ENCODE measurements around the gene TNFRSF12A. TPM values are rescaled to one million over a fixed set of nuclear protein-coding genes. Genes with fewer than 3 reads are reported as not detected.

Gene TNFRSF12A
- total and polyA plus RNA-seq, 9 of the 15 experiments (the other 6 are each of a cell fraction or from before 2014, with no cell fraction given) = 0.41 to 61.8 (median 26.5) TPM

DNA sequence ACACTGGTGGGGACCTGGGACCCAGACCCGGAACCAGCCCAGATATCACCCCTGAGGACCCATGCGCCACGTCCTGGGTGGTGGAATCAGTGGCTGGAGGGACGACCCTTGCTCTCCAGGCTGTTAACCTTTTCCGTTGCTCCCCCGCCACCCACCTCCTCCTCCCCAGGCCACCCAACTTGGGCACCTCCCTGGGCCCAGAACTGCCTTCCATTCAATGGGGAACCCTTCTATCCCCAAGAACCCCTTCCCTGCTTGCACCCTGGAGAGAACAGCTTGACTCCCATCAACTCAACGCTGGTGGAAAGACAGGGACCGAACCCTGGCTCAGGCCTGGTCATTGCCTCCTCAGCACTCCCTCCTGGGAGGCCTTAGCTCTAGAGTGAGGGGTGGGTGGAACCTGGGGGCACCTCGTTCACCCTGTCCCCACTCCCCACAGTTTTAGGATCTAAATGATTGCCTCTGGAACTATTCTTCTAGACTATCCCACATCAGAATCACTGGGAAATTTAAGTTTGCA lies 39.6 kb downstream of the TNFRSF12A start (continued):
- TF ChIP-seq ZNF589 (CRISPR knock-in tag; IDR thresholded peaks at IDR 0.05; ENCODE audit: low read depth) = no peak
- TF ChIP-seq SETDB1 (IDR thresholded peaks at IDR 0.05; ENCODE audit: low read length) = no peak
- no peak for TF ChIP-seq ZNF253 (CRISPR knock-in tag; conservative IDR thresholded peaks at IDR 0.05)
- TF ChIP-seq MEIS2 (IDR thresholded peaks at IDR 0.05; ENCODE audit: partially characterized antibody) = no peak
- TF ChIP-seq, protein P1, sequence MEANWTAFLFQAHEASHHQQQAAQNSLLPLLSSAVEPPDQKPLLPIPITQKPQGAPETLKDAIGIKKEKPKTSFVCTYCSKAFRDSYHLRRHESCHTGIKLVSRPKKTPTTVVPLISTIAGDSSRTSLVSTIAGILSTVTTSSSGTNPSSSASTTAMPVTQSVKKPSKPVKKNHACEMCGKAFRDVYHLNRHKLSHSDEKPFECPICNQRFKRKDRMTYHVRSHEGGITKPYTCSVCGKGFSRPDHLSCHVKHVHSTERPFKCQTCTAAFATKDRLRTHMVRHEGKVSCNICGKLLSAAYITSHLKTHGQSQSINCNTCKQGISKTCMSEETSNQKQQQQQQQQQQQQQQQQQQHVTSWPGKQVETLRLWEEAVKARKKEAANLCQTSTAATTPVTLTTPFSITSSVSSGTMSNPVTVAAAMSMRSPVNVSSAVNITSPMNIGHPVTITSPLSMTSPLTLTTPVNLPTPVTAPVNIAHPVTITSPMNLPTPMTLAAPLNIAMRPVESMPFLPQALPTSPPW (CRISPR knock-in tag; IDR thresholded peaks at IDR 0.05) = no peak
- TF ChIP-seq NFRKB (IDR thresholded peaks at IDR 0.05; ENCODE audit: low read depth) = 0 out of 2 replicates have a peak, but pooled peaks have one; percentile 35
- no peak for TF ChIP-seq CTBP1 (IDR thresholded peaks at IDR 0.05; ENCODE audit: borderline replicate concordance)
- TF ChIP-seq ZNF384 (IDR thresholded peaks at IDR 0.05; ENCODE audit: low read depth, low read length) = no peak
- no peak for TF ChIP-seq YBX1 (IDR thresholded peaks at IDR 0.05)
- TF ChIP-seq E2F5 (CRISPR knock-in tag; IDR thresholded peaks at IDR 0.05) = no peak
- no peak for TF ChIP-seq ZNF830 (CRISPR knock-in tag; IDR thresholded peaks at IDR 0.05)
- TF ChIP-seq CSDE1 (IDR thresholded peaks at IDR 0.05) = no peak

Measured in K562 (cell line).